ENCODE measurements around the gene NRG3. TPM values are rescaled to one million over a fixed set of nuclear protein-coding genes. Genes with fewer than 3 reads are reported as not detected.

The NRG3 gene
- total RNA-seq, 2 donors from 2014 or later = 1.7 to 2.3 TPM

DNA sequence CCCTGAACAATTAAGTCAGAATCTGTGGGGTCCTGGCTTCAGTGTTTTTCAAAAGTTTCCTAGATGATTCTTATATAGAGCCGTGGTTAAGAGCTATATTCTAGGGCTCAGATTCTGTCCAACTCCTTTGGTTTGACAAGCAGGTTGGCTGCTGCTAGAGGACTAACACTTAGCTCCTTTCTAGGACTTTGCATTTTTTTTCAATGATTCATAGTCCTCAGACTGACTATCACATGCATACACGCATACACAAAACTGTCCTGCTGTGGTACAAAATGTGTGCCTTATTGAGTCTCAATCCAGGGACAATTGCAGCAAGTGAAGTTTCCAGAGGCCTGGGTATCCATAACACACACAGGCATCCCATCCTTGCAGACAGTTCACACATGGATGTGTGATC lies 392.0 kb downstream of the NRG3 start:
- no peaks in the 10 kb centered on the region for H3K36me3 ChIP-seq (ENCODE audit: control insufficient read depth, insufficient read depth, low read length)
- H3K4me1 ChIP-seq (ENCODE audit: control insufficient read depth, insufficient read depth, low read length) = no peaks in the 10 kb centered on the region
- H3K9me3 ChIP-seq (ENCODE audit: control insufficient read depth, low read length) = no peaks in the 10 kb centered on the region
- H3K9ac ChIP-seq (ENCODE audit: extremely low read depth, low read length, poor library complexity, severe bottlenecking) = no peak overlapping the region
- DNase-seq = no peak
- Mint-ChIP-seq H3K27me3 (ENCODE audit: insufficient read depth) (peaks cover 5% of the 10 kb centered on the region), H3K4me3 (no peak overlapping the region), H3K4me1 (no peaks in the 10 kb centered on the region), H3K27ac (no peak overlapping the region), H3K9me3 (no peaks in the 10 kb centered on the region), H3K36me3 (ENCODE audit: low read depth) (no peaks in the 10 kb centered on the region)
- TF ChIP-seq, protein P1, sequence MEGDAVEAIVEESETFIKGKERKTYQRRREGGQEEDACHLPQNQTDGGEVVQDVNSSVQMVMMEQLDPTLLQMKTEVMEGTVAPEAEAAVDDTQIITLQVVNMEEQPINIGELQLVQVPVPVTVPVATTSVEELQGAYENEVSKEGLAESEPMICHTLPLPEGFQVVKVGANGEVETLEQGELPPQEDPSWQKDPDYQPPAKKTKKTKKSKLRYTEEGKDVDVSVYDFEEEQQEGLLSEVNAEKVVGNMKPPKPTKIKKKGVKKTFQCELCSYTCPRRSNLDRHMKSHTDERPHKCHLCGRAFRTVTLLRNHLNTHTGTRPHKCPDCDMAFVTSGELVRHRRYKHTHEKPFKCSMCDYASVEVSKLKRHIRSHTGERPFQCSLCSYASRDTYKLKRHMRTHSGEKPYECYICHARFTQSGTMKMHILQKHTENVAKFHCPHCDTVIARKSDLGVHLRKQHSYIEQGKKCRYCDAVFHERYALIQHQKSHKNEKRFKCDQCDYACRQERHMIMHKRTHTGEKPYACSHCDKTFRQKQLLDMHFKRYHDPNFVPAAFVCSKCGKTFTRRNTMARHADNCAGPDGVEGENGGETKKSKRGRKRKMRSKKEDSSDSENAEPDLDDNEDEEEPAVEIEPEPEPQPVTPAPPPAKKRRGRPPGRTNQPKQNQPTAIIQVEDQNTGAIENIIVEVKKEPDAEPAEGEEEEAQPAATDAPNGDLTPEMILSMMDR (conservative IDR thresholded peaks at IDR 0.05) = no peak
- no peak overlapping the region for H3K4me3 ChIP-seq (ENCODE audit: low read length)
- 83 to 96% methylated on average over 2 of the region's 2 CpGs for WGBS, 2 experiments (ENCODE audit: insufficient coverage in 1 of 2, insufficient read length in 1 of 2)
- no peak overlapping the region for H3K27ac ChIP-seq (ENCODE audit: low read depth, low read length)
- H3K27me3 ChIP-seq (ENCODE audit: control insufficient read depth, insufficient read depth, low read length, poor library complexity, severe bottlenecking) = no peaks in the 10 kb centered on the region

DNA sequence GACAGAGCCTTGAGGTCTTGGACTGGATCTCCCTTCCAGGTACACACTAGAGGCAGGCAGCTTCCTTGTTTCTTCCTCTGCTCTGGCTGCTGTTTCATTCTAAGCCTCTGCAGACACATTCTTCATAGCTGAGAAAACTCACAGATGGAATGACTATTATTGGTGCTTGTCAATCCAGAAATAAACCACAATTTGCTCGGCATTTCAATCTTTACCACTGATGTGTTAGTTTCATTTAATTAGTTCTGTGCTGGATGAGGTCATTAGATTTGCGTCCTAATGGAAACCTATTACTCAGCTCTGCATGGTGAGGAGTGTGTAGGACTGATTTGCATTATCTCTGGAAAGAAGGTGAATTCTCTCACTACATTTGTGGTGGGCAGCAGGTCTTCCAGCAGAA lies 392.5 kb downstream of the NRG3 start:
- H3K27me3 Mint-ChIP-seq (ENCODE audit: insufficient read depth) = peaks cover 2% of the 10 kb centered on the region
- no peaks in the 10 kb centered on the region for H3K36me3 Mint-ChIP-seq (ENCODE audit: low read depth)
- H3K9me3 Mint-ChIP-seq = no peaks in the 10 kb centered on the region
- Histone ChIP-seq H3K36me3 (ENCODE audit: control insufficient read depth, insufficient read depth, low read length) (no peaks in the 10 kb centered on the region), H3K4me3 (ENCODE audit: low read length) (no peak overlapping the region), H3K9ac (ENCODE audit: extremely low read depth, low read length, poor library complexity, severe bottlenecking) (no peak overlapping the region), H3K9me3 (ENCODE audit: control insufficient read depth, low read length) (no peaks in the 10 kb centered on the region), H3K4me1 (ENCODE audit: control insufficient read depth, insufficient read depth, low read length) (no peaks in the 10 kb centered on the region), H3K27ac (ENCODE audit: low read depth, low read length) (no peak overlapping the region), H3K27me3 (ENCODE audit: control insufficient read depth, insufficient read depth, low read length, poor library complexity, severe bottlenecking) (no peaks in the 10 kb centered on the region)
- no peak overlapping the region for H3K27ac Mint-ChIP-seq
- WGBS, 2 experiments (ENCODE audit: insufficient coverage in 1 of 2, insufficient read length in 1 of 2) = 95% methylated on average over 2 of the region's 2 CpGs; no CpG with 5 or more reads in 1 of the 2 experiments
- no peak for DNase-seq
- no peaks in the 10 kb centered on the region for H3K4me1 Mint-ChIP-seq
- TF ChIP-seq, protein P1 (conservative IDR thresholded peaks at IDR 0.05) = no peak
- H3K4me3 Mint-ChIP-seq = no peak overlapping the region

DNA sequence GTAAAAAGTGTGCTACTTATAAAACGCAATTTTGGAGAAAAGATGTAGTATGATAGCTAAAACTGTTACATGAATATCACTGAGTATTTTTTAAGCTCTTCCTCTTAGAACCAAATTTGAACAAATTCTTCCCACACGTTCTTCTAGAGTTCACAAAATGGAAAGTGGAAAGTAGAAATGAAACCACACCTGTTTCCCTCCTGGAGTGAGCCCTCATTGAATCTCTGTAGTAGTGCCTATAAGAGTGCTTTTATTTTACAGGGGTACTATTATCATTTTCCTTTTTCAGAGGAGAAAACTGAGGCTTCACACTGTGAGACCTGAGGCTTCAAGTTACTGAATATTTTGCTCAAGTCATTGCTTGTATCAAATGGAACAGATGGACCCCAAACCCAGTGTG lies 393.0 kb downstream of the NRG3 start:
- no peak for DNase-seq
- 79 to 100% methylated on average over 1 to 2 of the region's 2 CpGs for WGBS, 2 experiments (ENCODE audit: insufficient coverage in 1 of 2, insufficient read length in 1 of 2)
- no peak overlapping the region for H3K4me3 ChIP-seq (ENCODE audit: low read length)
- Mint-ChIP-seq H3K9me3 (no peaks in the 10 kb centered on the region), H3K4me1 (no peaks in the 10 kb centered on the region), H3K4me3 (no peak overlapping the region), H3K27ac (no peak overlapping the region), H3K27me3 (ENCODE audit: insufficient read depth) (no peaks in the 10 kb centered on the region), H3K36me3 (ENCODE audit: low read depth) (no peaks in the 10 kb centered on the region)
- no peaks in the 10 kb centered on the region for H3K27me3 ChIP-seq (ENCODE audit: control insufficient read depth, insufficient read depth, low read length, poor library complexity, severe bottlenecking)
- H3K4me1 ChIP-seq (ENCODE audit: control insufficient read depth, insufficient read depth, low read length) = no peaks in the 10 kb centered on the region
- no peak overlapping the region for H3K9ac ChIP-seq (ENCODE audit: extremely low read depth, low read length, poor library complexity, severe bottlenecking)
- TF ChIP-seq, protein P1 (conservative IDR thresholded peaks at IDR 0.05) = no peak
- no peaks in the 10 kb centered on the region for H3K9me3 ChIP-seq (ENCODE audit: control insufficient read depth, low read length)
- no peaks in the 10 kb centered on the region for H3K36me3 ChIP-seq (ENCODE audit: control insufficient read depth, insufficient read depth, low read length)
- no peak overlapping the region for H3K27ac ChIP-seq (ENCODE audit: low read depth, low read length)

All from endodermal cell (in vitro differentiated cells).